HEK293 (cell line): ENCODE data around the gene EIF2B5.

ENCODE experiments used
- CTCF ChIA-PET: fragments of 350-600 bp; formaldehyde crosslinking; extraction: SDS; loops from one replicate; lab custom pipeline; 2021; ENCODE audit warnings: antibody characterized with exemption; lab: Yijun Ruan, JAX
- POLR2A ChIA-PET: fragments of 300-600 bp; formaldehyde crosslinking; extraction: SDS; loops from one replicate; lab custom pipeline; 2020; ENCODE audit warnings: antibody characterized with exemption, inconsistent platforms; lab: Yijun Ruan, JAX
- H3K27ac ChIP-seq: fragments of 200-500 bp; sonication (Bioruptor generic); 2 replicates; pipeline ENCODE4 v1.5.1; 2014; ENCODE audit warnings: low read depth, low read length, control low read depth, inconsistent platforms; ENCODE audit errors: extremely low read depth
- H3K36me3 ChIP-seq, 2 experiments: fragments of 200-500 bp in 1 of 2; sonication (Bioruptor generic) in 1 of 2; 1 replicate in 1 of 2; 2 replicates in 1 of 2; pipeline ENCODE4 v1.5.1; 2014 to 2017; ENCODE audit warnings: inconsistent platforms in 2 of 2, low read length in 2 of 2; ENCODE audit not compliant: control insufficient read depth in 2 of 2, insufficient read depth in 1 of 2
- H3K4me1 ChIP-seq: fragments of 200-500 bp; sonication (Bioruptor generic); 2 replicates; pipeline ENCODE4 v1.5.1; 2014; ENCODE audit warnings: mild to moderate bottlenecking, low read length, inconsistent platforms; ENCODE audit not compliant: control insufficient read depth, insufficient read depth
- H3K4me3 ChIP-seq: 2 replicates; pipeline ENCODE4 v1.5.1; 2011; ENCODE audit warnings: low read depth, mild to moderate bottlenecking, control low read depth, low read length, moderate library complexity
- H3K9me3 ChIP-seq: fragments of 200-500 bp; sonication (Bioruptor generic); 2 replicates; pipeline ENCODE4 v1.5.1; 2014; ENCODE audit warnings: low read depth, low read length, inconsistent platforms; ENCODE audit not compliant: control insufficient read depth, insufficient read depth
- BCL11B ChIP-seq: fragments of 450-650 bp; formaldehyde crosslinking; IDR thresholded peaks from 2 replicates; pipeline ENCODE4 v1.5.1; 2016; ENCODE audit warnings: low read depth, missing biosample characterization, missing genetic modification characterization
- GLIS1 ChIP-seq: fragments of 450-650 bp; formaldehyde crosslinking; IDR thresholded peaks from 2 replicates; pipeline ENCODE4 v1.5.1; 2016; ENCODE audit warnings: missing biosample characterization, missing genetic modification characterization
- OSR2 ChIP-seq: fragments of 450-650 bp; formaldehyde crosslinking; IDR thresholded peaks from 2 replicates; pipeline ENCODE4 v1.5.1; 2016; ENCODE audit warnings: missing biosample characterization, missing genetic modification characterization
- SCRT1 ChIP-seq: fragments of 450-650 bp; formaldehyde crosslinking; IDR thresholded peaks from 2 replicates; pipeline ENCODE4 v1.5.1; 2016; ENCODE audit warnings: missing biosample characterization, missing genetic modification characterization, borderline replicate concordance
- SCRT2 ChIP-seq: fragments of 450-650 bp; formaldehyde crosslinking; IDR thresholded peaks from 2 replicates; pipeline ENCODE4 v1.5.1; 2016; ENCODE audit warnings: missing biosample characterization, missing genetic modification characterization
- ZNF133 ChIP-seq: fragments of 450-650 bp; formaldehyde crosslinking; IDR thresholded peaks from 2 replicates; pipeline ENCODE4 v1.5.1; 2016; ENCODE audit warnings: missing biosample characterization, missing genetic modification characterization
- ZNF184 ChIP-seq: fragments of 450-650 bp; IDR thresholded peaks from 2 replicates; pipeline ENCODE4 v1.5.1; 2018; ENCODE audit warnings: missing biosample characterization, mild to moderate bottlenecking, missing genetic modification characterization
- ZNF311 ChIP-seq: fragments of 450-650 bp; formaldehyde crosslinking; IDR thresholded peaks from 2 replicates; pipeline ENCODE4 v1.5.1; 2017; ENCODE audit warnings: missing biosample characterization, missing genetic modification characterization, borderline replicate concordance
- ZNF37A ChIP-seq: fragments of 450-650 bp; IDR thresholded peaks from 2 replicates; pipeline ENCODE4 v1.5.1; 2018; ENCODE audit warnings: missing biosample characterization, missing genetic modification characterization
- ZNF473 ChIP-seq: fragments of 450-650 bp; formaldehyde crosslinking; IDR thresholded peaks from 2 replicates; pipeline ENCODE4 v1.5.1; 2017; ENCODE audit warnings: missing biosample characterization, missing genetic modification characterization
- ZNF558 ChIP-seq: fragments of 450-650 bp; formaldehyde crosslinking; IDR thresholded peaks from 2 replicates; pipeline ENCODE4 v1.5.1; 2016; ENCODE audit warnings: missing biosample characterization, missing genetic modification characterization
- ZNF596 ChIP-seq: fragments of 450-650 bp; IDR thresholded peaks from 2 replicates; pipeline ENCODE4 v1.5.0; 2018; ENCODE audit warnings: missing biosample characterization, mild to moderate bottlenecking, missing genetic modification characterization, moderate library complexity
- ZNF610 ChIP-seq: fragments of 450-650 bp; formaldehyde crosslinking; IDR thresholded peaks from 2 replicates; pipeline ENCODE4 v1.5.1; 2016; ENCODE audit warnings: missing biosample characterization, missing genetic modification characterization, borderline replicate concordance
- ZNF629 ChIP-seq: fragments of 450-650 bp; formaldehyde crosslinking; IDR thresholded peaks from 2 replicates; pipeline ENCODE4 v1.5.1; 2017; ENCODE audit warnings: missing biosample characterization, missing genetic modification characterization
- ZNF654 ChIP-seq: fragments of 450-650 bp; formaldehyde crosslinking; IDR thresholded peaks from 2 replicates; pipeline ENCODE4 v1.5.1; 2016; ENCODE audit warnings: low read depth, missing biosample characterization, missing genetic modification characterization
- ZNF664 ChIP-seq: fragments of 450-650 bp; formaldehyde crosslinking; IDR thresholded peaks from 2 replicates; pipeline ENCODE4 v1.5.1; 2016; ENCODE audit warnings: missing biosample characterization, missing genetic modification characterization
- ZNF837 ChIP-seq: fragments of 450-650 bp; formaldehyde crosslinking; IDR thresholded peaks from 2 replicates; pipeline ENCODE4 v1.5.1; 2016; ENCODE audit warnings: missing biosample characterization, missing genetic modification characterization
- TF ChIP-seq, protein P1 (sequence below): fragments of 450-650 bp; formaldehyde crosslinking; IDR thresholded peaks from 2 replicates; pipeline ENCODE4 v1.5.1; 2016; ENCODE audit warnings: missing biosample characterization, missing genetic modification characterization

The EIF2B5 gene

GRCh38 chr3:184175506-184175905, 40.3 kb downstream of the EIF2B5 start:
- peak overlapping the region; percentile 78 for H3K27ac ChIP-seq

DNA sequence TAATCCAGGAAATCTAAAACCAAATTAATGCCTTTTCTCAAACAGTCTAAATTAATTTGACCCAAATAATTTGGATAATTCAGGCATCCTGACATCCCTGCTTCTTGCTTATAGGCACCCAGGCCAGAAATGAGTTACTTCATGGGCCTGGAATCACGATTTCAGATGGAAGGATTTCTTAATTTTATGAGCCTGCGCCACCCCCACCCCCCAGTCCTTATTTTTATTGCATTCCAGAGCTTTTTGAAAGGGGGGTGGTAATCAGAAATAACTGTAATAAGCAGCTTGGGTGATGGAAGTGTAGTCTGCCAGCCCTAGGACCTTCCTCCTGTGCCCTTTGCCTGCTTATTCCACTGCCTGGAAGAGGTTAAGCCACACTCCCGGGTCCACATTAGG, 40.8 kb downstream of the EIF2B5 start:
- peak overlapping the region; percentile 78 for H3K27ac ChIP-seq
- H3K36me3 ChIP-seq = peaks cover 4 to 62% of the 10 kb centered on the region in 2 experiments; a peak in 2 of 3 replicates
- H3K9me3 ChIP-seq = no peaks in the 10 kb centered on the region
- POLR2A ChIA-PET = interaction anchor here (1.0 to 2.4 kb wide), 7 partner anchors 10 to 158 kb away, joined by 3 to 34 read pairs (median 4); partner anchors contain the start of genes ABCC5, ABCF3, DVL3 and EIF2B5
- CTCF ChIA-PET = interaction anchor here (0.6 to 0.7 kb wide), 3 partner anchors 44 to 288 kb away, joined by 3 read pairs; no protein-coding TSS in a partner anchor
- H3K4me3 ChIP-seq = peak overlapping the region; percentile 96
- H3K4me1 ChIP-seq = peaks cover 3% of the 10 kb centered on the region; the same call in 1 of the 2 replicates
- TF ChIP-seq ZNF610 (tag by site-specific recombination) (no peak), BCL11B (tag by site-specific recombination) (peak; percentile 42; the same call in 1 of the 2 replicates)
- TF ChIP-seq, all 188 proteins: peak for 1

More at GRCh38 chr3:184175506-184175905, 40.3 kb downstream of the EIF2B5 start:
- Histone ChIP-seq H3K9me3 (no peaks in the 10 kb centered on the region), H3K4me3 (peak overlapping the region; percentile 96), H3K36me3 (peaks cover 4 to 62% of the 10 kb centered on the region in 2 experiments; a peak in 2 of 3 replicates), H3K4me1 (peaks cover 3% of the 10 kb centered on the region; the same call in 1 of the 2 replicates)
- ChIA-PET POLR2A (interaction anchor here (1.3 to 2.8 kb wide), 4 partner anchors 10 to 41 kb away, joined by 5 to 15 read pairs (median 6); partner anchors contain the start of genes ABCF3, DVL3 and EIF2B5), CTCF (interaction anchor here (0.6 kb wide), 1 partner anchor 156 kb away, joined by 5 read pairs; no protein-coding TSS in a partner anchor)
- TF ChIP-seq ZNF664 (tag by site-specific recombination) (no peak), ZNF596 (no peak), GLIS1 (tag by site-specific recombination) (no peak), ZNF558 (tag by site-specific recombination) (no peak), OSR2 (tag by site-specific recombination) (no peak), ZNF37A (tag by site-specific recombination) (no peak), ZNF629 (tag by site-specific recombination) (no peak), SCRT2 (no peak), ZNF610 (tag by site-specific recombination) (no peak), ZNF837 (tag by site-specific recombination) (no peak)
- TF ChIP-seq, protein P1, sequence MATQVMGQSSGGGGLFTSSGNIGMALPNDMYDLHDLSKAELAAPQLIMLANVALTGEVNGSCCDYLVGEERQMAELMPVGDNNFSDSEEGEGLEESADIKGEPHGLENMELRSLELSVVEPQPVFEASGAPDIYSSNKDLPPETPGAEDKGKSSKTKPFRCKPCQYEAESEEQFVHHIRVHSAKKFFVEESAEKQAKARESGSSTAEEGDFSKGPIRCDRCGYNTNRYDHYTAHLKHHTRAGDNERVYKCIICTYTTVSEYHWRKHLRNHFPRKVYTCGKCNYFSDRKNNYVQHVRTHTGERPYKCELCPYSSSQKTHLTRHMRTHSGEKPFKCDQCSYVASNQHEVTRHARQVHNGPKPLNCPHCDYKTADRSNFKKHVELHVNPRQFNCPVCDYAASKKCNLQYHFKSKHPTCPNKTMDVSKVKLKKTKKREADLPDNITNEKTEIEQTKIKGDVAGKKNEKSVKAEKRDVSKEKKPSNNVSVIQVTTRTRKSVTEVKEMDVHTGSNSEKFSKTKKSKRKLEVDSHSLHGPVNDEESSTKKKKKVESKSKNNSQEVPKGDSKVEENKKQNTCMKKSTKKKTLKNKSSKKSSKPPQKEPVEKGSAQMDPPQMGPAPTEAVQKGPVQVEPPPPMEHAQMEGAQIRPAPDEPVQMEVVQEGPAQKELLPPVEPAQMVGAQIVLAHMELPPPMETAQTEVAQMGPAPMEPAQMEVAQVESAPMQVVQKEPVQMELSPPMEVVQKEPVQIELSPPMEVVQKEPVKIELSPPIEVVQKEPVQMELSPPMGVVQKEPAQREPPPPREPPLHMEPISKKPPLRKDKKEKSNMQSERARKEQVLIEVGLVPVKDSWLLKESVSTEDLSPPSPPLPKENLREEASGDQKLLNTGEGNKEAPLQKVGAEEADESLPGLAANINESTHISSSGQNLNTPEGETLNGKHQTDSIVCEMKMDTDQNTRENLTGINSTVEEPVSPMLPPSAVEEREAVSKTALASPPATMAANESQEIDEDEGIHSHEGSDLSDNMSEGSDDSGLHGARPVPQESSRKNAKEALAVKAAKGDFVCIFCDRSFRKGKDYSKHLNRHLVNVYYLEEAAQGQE (tag by site-specific recombination) = no peak

GRCh38 chr3:184176377-184177330, 41.5 kb downstream of the EIF2B5 start:
- ChIA-PET CTCF (interaction anchor here (0.6 to 0.7 kb wide), 3 partner anchors 45 to 289 kb away, joined by 3 read pairs; no protein-coding TSS in a partner anchor), POLR2A (interaction anchor here (0.5 to 2.4 kb wide), 12 partner anchors 10 to 690 kb away, joined by 3 to 34 read pairs (median 4); partner anchors contain the start of genes ABCC5, ABCF3, DVL3 and EEF1AKMT4)
- peak overlapping the region; percentile 78 for H3K27ac ChIP-seq
- TF ChIP-seq, protein P1 (tag by site-specific recombination) = no peak
- TF ChIP-seq SCRT1 (tag by site-specific recombination) = no peak; the same call in 1 of the 2 replicates
- TF ChIP-seq ZNF133 = no peak
- TF ChIP-seq ZNF311 = no peak
- no peak for TF ChIP-seq ZNF473 (tag by site-specific recombination)
- TF ChIP-seq ZNF654 (tag by site-specific recombination) = no peak
- TF ChIP-seq ZNF184 (tag by site-specific recombination) = no peak
- TF ChIP-seq ZNF596 = no peak

More at GRCh38 chr3:184176377-184177330, 41.5 kb downstream of the EIF2B5 start:
- peak overlapping the region; percentile 96 for H3K4me3 ChIP-seq
- peaks cover 8 to 62% of the 10 kb centered on the region in 2 experiments; a peak in 2 of 3 replicates for H3K36me3 ChIP-seq
- H3K9me3 ChIP-seq = no peaks in the 10 kb centered on the region
- peaks cover 3% of the 10 kb centered on the region; the same call in 1 of the 2 replicates for H3K4me1 ChIP-seq
